ENCODE data around the gene SCGB1A1.

The SCGB1A1 gene

GRCh38 chr11:62391642-62392425 is 27.0 kb upstream of the SCGB1A1 start:
- no peak for TF ChIP-seq CTCF (IDR thresholded peaks at IDR 0.05; ENCODE audit: control insufficient read depth, extremely low read depth, insufficient read depth)
- no peak for DNase-seq (ENCODE audit: low read depth)
- no peak overlapping the region for H3K4me3 ChIP-seq (ENCODE audit: low read depth, low read length)

GRCh38 chr11:62392506-62392905 is 26.3 kb upstream of the SCGB1A1 start:
- no peak overlapping the region for H3K4me3 ChIP-seq (ENCODE audit: low read depth, low read length)
- no peak for TF ChIP-seq CTCF (IDR thresholded peaks at IDR 0.05; ENCODE audit: control insufficient read depth, extremely low read depth, insufficient read depth)
- DNase-seq (ENCODE audit: low read depth): no peak

GRCh38 chr11:62393061-62393611 is 25.7 kb upstream of the SCGB1A1 start:
- no peak for DNase-seq (ENCODE audit: low read depth)
- peak; percentile 64 for TF ChIP-seq CTCF (IDR thresholded peaks at IDR 0.05; ENCODE audit: control insufficient read depth, extremely low read depth, insufficient read depth)
- H3K4me3 ChIP-seq (ENCODE audit: low read depth, low read length): no peak overlapping the region

- TF ChIP-seq CTCF (IDR thresholded peaks at IDR 0.05; ENCODE audit: control insufficient read depth, extremely low read depth, insufficient read depth): no peak
- H3K4me3 ChIP-seq (ENCODE audit: low read depth, low read length): no peak overlapping the region
- DNase-seq (ENCODE audit: low read depth): no peak
These were observed 25.1 kb upstream of the SCGB1A1 start for GRCh38 chr11:62393735-62394134.

GRCh38 chr11:62394825-62395538 is 23.9 kb upstream of the SCGB1A1 start:
- DNase-seq (ENCODE audit: low read depth): peak; percentile 46
- no peak overlapping the region for H3K4me3 ChIP-seq (ENCODE audit: low read depth, low read length)
- peak; percentile 77 for TF ChIP-seq CTCF (IDR thresholded peaks at IDR 0.05; ENCODE audit: control insufficient read depth, extremely low read depth, insufficient read depth)

- DNase-seq (ENCODE audit: low read depth): no peak
- H3K4me3 ChIP-seq (ENCODE audit: low read depth, low read length): no peak overlapping the region
- no peak for TF ChIP-seq CTCF (IDR thresholded peaks at IDR 0.05; ENCODE audit: control insufficient read depth, extremely low read depth, insufficient read depth)
These were observed 22.8 kb upstream of the SCGB1A1 start for GRCh38 chr11:62395885-62396551.
